Smooth muscle cell (in vitro differentiated cells): Measurements from ENCODE around the gene PIK3IP1. TPM values are rescaled to one million over a fixed set of nuclear protein-coding genes. Genes with fewer than 3 reads are reported as not detected.
"Not testable (repeated sequence)": the region's sequence is repeated elsewhere in the genome, so short reads cannot be mapped to it uniquely, and the experiment has no call there.

Experiments
- DNase-seq: peaks from one replicate; lab custom pipeline; 2025; ENCODE audit not compliant: unreplicated experiment; lab: John Stamatoyannopoulos, UW
- H2AFZ ChIP-seq: fragments of 200-600 bp; sonication (generic); 2 replicates; pipeline ENCODE4 v1.6.0; 2016; ENCODE audit warnings: antibody characterized with exemption, low read depth, mild to moderate bottlenecking
- H3F3A ChIP-seq: fragments of 200-600 bp; sonication (generic); 2 replicates; pipeline ENCODE4 v1.6.0; 2017; ENCODE audit warnings: antibody characterized with exemption, low read depth
- H3K27ac ChIP-seq: fragments of 200-600 bp; sonication (generic); 2 replicates; pipeline ENCODE4 v1.5.1; 2016; ENCODE audit warnings: low read depth, mild to moderate bottlenecking
- H3K27me3 ChIP-seq: fragments of 200-600 bp; sonication (generic); 2 replicates; pipeline ENCODE4 v1.6.1; 2016; ENCODE audit warnings: low read depth, mild to moderate bottlenecking
- H3K36me3 ChIP-seq: fragments of 200-600 bp; sonication (generic); 2 replicates; pipeline ENCODE4 v1.5.1; 2016; ENCODE audit warnings: low read depth
- H3K4me1 ChIP-seq: fragments of 200-600 bp; sonication (generic); 2 replicates; pipeline ENCODE4 v1.5.1; 2016; ENCODE audit warnings: low read depth
- H3K4me2 ChIP-seq: fragments of 200-600 bp; sonication (generic); 2 replicates; pipeline ENCODE4 v1.6.0; 2016; ENCODE audit warnings: mild to moderate bottlenecking
- H3K4me3 ChIP-seq: fragments of 200-600 bp; sonication (generic); 2 replicates; pipeline ENCODE4 v1.5.1; 2016; ENCODE audit warnings: mild to moderate bottlenecking
- H3K79me2 ChIP-seq: fragments of 200-600 bp; sonication (generic); 2 replicates; pipeline ENCODE4 v1.6.0; 2016; ENCODE audit warnings: low read depth, mild to moderate bottlenecking
- H3K9ac ChIP-seq: fragments of 200-600 bp; sonication (generic); 2 replicates; pipeline ENCODE4 v1.6.0; 2016; ENCODE audit warnings: low read depth
- H3K9me3 ChIP-seq: fragments of 200-600 bp; sonication (generic); replicated peaks from 2 replicates; pipeline ENCODE4 v1.5.1; 2016; ENCODE audit warnings: low read depth
- H4K20me1 ChIP-seq: fragments of 200-600 bp; sonication (generic); 2 replicates; pipeline ENCODE4 v1.6.0; 2016; ENCODE audit warnings: low read depth
- WGBS: methylation state at CpG from one replicate; pipeline ENCODE4 v1.1.7; 2016; ENCODE audit warnings: low lambda C conversion rate; 5-methylcytosine and 5-hydroxymethylcytosine counted together
- polyA plus RNA-seq: library from polyadenylated mRNA; unstranded; fragments of >200 nt; fragmentation: Nextera tagmentation; extraction: Ambion mirVana; gene quantifications from 2 replicates; pipeline ENCODE4 v1.2.1, GENCODE V29; 2016
- total RNA-seq: library from RNA; depleted of rRNA; stranded (reverse); fragments of >200 nt; gene quantifications from 2 replicates; pipeline ENCODE4 v1.2.3, GENCODE V29; 2014
- TF ChIP-seq, protein P1 (sequence below): fragments of 200-600 bp; sonication (generic); IDR thresholded peaks from 2 replicates; pipeline ENCODE4 v1.5.1; 2017; ENCODE audit warnings: borderline replicate concordance, mild to moderate bottlenecking, antibody characterized with exemption; ENCODE audit not compliant: insufficient read depth, poor library complexity, severe bottlenecking

PIK3IP1 gene
- total and polyA plus RNA-seq, 2 experiments from 2014 or later: 16.9 to 20.2 TPM

GRCh38 chr22:31246687-31247086 lies 45.6 kb downstream of the PIK3IP1 start:
- TF ChIP-seq, protein P1, sequence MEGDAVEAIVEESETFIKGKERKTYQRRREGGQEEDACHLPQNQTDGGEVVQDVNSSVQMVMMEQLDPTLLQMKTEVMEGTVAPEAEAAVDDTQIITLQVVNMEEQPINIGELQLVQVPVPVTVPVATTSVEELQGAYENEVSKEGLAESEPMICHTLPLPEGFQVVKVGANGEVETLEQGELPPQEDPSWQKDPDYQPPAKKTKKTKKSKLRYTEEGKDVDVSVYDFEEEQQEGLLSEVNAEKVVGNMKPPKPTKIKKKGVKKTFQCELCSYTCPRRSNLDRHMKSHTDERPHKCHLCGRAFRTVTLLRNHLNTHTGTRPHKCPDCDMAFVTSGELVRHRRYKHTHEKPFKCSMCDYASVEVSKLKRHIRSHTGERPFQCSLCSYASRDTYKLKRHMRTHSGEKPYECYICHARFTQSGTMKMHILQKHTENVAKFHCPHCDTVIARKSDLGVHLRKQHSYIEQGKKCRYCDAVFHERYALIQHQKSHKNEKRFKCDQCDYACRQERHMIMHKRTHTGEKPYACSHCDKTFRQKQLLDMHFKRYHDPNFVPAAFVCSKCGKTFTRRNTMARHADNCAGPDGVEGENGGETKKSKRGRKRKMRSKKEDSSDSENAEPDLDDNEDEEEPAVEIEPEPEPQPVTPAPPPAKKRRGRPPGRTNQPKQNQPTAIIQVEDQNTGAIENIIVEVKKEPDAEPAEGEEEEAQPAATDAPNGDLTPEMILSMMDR: no peak
- H3K79me2 ChIP-seq: peaks cover 32% of the 10 kb centered on the region
- WGBS: 56% methylated on average over 2 of the region's 2 CpGs
- no peak overlapping the region for H3K4me2 ChIP-seq
- no peaks in the 10 kb centered on the region for H3K36me3 ChIP-seq
- no peaks in the 10 kb centered on the region for H3K9me3 ChIP-seq
- H3K9ac ChIP-seq: no peak overlapping the region
- H3K27ac ChIP-seq: peak overlapping the region; percentile 92
- no peaks in the 10 kb centered on the region for H3K27me3 ChIP-seq
- H4K20me1 ChIP-seq: peaks cover 19% of the 10 kb centered on the region
- no peak overlapping the region for H3K4me3 ChIP-seq
- H2AFZ ChIP-seq: no peak overlapping the region
- peaks cover 37% of the 10 kb centered on the region for H3F3A ChIP-seq
- peaks cover 46% of the 10 kb centered on the region for H3K4me1 ChIP-seq
- no peak for DNase-seq

GRCh38 chr22:31245998-31246397 lies 46.3 kb downstream of the PIK3IP1 start:
- DNase-seq, H3K27me3 ChIP-seq, H2AFZ ChIP-seq, H3K9me3 ChIP-seq, H3K36me3 ChIP-seq, H3K4me2 ChIP-seq, H3K9ac ChIP-seq, H3K4me3 ChIP-seq: not testable (repeated sequence)
- H3K79me2 ChIP-seq: peaks cover 25% of the 10 kb centered on the region
- 84% methylated on average over 12 of the region's 12 CpGs for WGBS
- H4K20me1 ChIP-seq: peaks cover 12% of the 10 kb centered on the region
- H3F3A ChIP-seq: peaks cover 37% of the 10 kb centered on the region
- H3K27ac ChIP-seq: peak overlapping the region; percentile 92
- H3K4me1 ChIP-seq: peaks cover 43% of the 10 kb centered on the region

- Histone ChIP-seq H3K9me3 (no peaks in the 10 kb centered on the region), H2AFZ (no peak overlapping the region), H3K27ac (peak overlapping the region; percentile 99), H3K79me2 (peaks cover 15% of the 10 kb centered on the region), H3K4me1 (peaks cover 33% of the 10 kb centered on the region), H3K36me3 (no peaks in the 10 kb centered on the region), H3K9ac (peak overlapping the region; percentile 86), H4K20me1 (peaks cover 2% of the 10 kb centered on the region), H3K27me3 (no peaks in the 10 kb centered on the region), H3K4me3 (no peak overlapping the region), H3F3A (peaks cover 42% of the 10 kb centered on the region), H3K4me2 (peak overlapping the region; percentile 45)
- TF ChIP-seq, protein P1: no peak
- DNase-seq: no peak
- WGBS: 76% methylated on average over 7 of the region's 7 CpGs
Observed at GRCh38 chr22:31244943-31245451, 47.3 kb downstream of the PIK3IP1 start.

DNA sequence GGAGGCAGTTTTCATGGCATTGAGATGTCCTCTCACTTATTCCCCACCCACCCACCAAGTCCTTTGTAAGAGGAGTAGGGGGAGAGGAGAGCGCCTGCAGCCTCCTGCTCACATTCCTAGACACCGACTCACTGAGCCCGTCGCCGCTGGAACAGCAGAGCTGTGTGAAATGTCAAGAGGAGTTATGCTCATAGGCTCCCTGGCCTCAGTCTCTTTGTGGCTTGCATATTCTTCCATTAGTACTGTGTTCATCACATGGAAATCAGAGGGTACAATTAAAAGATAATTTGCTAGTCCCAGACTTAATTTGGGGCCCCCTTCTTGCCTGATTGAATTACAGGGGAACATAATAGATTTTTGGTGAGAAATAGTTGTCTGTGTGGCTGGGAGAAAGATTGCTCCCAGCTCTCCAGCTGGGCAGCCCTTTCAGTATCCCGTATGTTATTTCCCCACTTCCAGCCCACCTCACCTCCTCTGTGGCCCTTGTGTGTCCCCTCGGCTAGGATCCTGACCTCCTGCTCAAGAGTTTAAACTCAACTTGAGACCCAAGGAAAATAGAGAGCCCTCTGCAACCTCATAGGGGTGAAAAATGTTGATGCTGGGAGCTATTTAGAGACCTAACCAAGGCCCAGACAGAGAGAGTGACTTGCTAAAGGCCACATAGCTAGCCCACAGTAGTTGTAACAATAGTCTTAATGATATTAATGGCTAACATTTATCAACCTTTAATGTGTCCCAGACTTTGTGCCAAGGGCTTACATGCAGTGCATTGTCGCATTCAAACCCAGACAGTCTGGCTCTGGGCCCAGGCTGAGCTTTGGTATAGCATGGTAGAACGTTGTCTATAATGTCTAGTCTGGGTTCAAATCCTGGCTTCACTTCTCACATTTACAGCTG lies 48.0 kb downstream of the PIK3IP1 start:
- Histone ChIP-seq H3K9ac (peak overlapping the region; percentile 86), H4K20me1 (no peaks in the 10 kb centered on the region), H3K27ac (peak overlapping the region; percentile 99), H3K27me3 (no peaks in the 10 kb centered on the region), H3K9me3 (no peaks in the 10 kb centered on the region), H3K4me1 (peaks cover 26% of the 10 kb centered on the region), H3K36me3 (no peaks in the 10 kb centered on the region), H2AFZ (no peak overlapping the region), H3K4me2 (peak overlapping the region; percentile 77), H3F3A (peaks cover 36% of the 10 kb centered on the region), H3K4me3 (no peak overlapping the region), H3K79me2 (peaks cover 8% of the 10 kb centered on the region)
- WGBS: 7% methylated on average over 9 of the region's 9 CpGs
- no peak for DNase-seq
- TF ChIP-seq, protein P1: no peak
